PFSK-1 (cell line): ENCODE measurements around the gene DTX4.

Experiments used
- FOXP2 ChIP-seq: optimal IDR thresholded peaks from 2 replicates; pipeline ENCODE3; 2011; ENCODE audit warnings: borderline replicate concordance, control low read depth, inconsistent platforms; ENCODE audit not compliant: insufficient read depth; ENCODE audit errors: extremely low read length, extremely low read depth
- POLR2AphosphoS5 ChIP-seq: IDR thresholded peaks from 2 replicates; pipeline ENCODE4 v1.6.1; 2012; ENCODE audit warnings: low read depth, mild to moderate bottlenecking, control low read depth, low read length, moderate library complexity
- SIN3A ChIP-seq: IDR thresholded peaks from 2 replicates; pipeline ENCODE4 v1.6.1; 2012; ENCODE audit warnings: mild to moderate bottlenecking, low read length, moderate library complexity, borderline replicate concordance; ENCODE audit not compliant: insufficient read depth
- TAF1 ChIP-seq: IDR thresholded peaks from 2 replicates; pipeline ENCODE4 v1.6.1; 2012; ENCODE audit warnings: low read length, control low read depth, borderline replicate concordance; ENCODE audit not compliant: insufficient read depth
- TF ChIP-seq, protein P1 (sequence below), 2 experiments: IDR thresholded peaks; 2 replicates each; pipeline versions ENCODE4 v1.6.1 to v1.8.0; 2011 to 2012; ENCODE audit warnings: low read depth in 2 of 2, low read length in 2 of 2, control low read depth in 1 of 2, inconsistent platforms in 1 of 2, mild to moderate bottlenecking in 1 of 2, moderate library complexity in 1 of 2; ENCODE audit not compliant: insufficient read depth in 1 of 2

The DTX4 gene

DNA sequence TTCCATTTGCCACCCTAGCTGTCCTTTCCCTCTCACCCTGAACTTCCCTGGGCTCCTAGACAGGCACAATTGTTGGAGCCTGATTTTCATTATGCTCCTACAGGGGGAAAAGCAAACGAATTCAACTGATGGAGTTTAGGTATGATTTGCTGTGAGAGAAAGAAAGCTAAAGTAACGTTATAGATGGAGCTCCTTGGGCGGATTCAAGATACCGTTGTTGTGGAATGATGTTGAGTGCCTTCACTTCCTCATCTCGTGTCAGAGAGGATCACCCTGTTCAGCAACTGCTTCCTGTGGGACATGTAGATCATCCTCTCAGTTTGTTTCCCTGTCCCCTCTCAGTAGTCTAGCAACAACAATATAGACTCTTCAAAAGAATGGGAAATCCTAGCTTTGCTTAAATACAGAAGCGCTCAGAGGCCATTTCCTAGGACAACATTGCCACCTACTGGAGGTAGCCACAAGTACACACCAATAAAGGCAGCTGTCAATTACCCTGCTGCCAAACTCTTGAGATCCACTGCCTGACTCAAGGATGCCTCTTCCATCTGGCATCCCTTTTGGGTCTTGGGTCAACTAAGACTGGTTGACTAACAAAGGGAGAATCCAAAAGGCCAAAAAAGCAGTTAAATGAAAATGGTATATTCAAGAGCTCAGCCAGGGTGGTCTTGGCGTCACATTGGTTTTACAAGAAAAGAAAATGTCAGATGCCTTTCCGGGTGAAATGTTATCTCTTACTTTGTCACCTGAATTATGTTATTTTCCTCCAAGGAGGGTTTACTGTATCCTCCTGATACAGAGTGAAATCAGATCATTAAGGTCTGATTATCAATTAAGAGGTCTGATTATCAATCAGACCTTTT lies 13.5 kb upstream of the DTX4 start:
- TF ChIP-seq SIN3A (no peak), TAF1 (no peak), POLR2AphosphoS5 (no peak), FOXP2 (no peak)
- TF ChIP-seq, protein P1, sequence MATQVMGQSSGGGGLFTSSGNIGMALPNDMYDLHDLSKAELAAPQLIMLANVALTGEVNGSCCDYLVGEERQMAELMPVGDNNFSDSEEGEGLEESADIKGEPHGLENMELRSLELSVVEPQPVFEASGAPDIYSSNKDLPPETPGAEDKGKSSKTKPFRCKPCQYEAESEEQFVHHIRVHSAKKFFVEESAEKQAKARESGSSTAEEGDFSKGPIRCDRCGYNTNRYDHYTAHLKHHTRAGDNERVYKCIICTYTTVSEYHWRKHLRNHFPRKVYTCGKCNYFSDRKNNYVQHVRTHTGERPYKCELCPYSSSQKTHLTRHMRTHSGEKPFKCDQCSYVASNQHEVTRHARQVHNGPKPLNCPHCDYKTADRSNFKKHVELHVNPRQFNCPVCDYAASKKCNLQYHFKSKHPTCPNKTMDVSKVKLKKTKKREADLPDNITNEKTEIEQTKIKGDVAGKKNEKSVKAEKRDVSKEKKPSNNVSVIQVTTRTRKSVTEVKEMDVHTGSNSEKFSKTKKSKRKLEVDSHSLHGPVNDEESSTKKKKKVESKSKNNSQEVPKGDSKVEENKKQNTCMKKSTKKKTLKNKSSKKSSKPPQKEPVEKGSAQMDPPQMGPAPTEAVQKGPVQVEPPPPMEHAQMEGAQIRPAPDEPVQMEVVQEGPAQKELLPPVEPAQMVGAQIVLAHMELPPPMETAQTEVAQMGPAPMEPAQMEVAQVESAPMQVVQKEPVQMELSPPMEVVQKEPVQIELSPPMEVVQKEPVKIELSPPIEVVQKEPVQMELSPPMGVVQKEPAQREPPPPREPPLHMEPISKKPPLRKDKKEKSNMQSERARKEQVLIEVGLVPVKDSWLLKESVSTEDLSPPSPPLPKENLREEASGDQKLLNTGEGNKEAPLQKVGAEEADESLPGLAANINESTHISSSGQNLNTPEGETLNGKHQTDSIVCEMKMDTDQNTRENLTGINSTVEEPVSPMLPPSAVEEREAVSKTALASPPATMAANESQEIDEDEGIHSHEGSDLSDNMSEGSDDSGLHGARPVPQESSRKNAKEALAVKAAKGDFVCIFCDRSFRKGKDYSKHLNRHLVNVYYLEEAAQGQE (IDR thresholded peaks at IDR 0.05; ENCODE audit: insufficient read depth in 1 of 2, low read depth in 2 of 2, low read length in 2 of 2): no peak

DNA sequence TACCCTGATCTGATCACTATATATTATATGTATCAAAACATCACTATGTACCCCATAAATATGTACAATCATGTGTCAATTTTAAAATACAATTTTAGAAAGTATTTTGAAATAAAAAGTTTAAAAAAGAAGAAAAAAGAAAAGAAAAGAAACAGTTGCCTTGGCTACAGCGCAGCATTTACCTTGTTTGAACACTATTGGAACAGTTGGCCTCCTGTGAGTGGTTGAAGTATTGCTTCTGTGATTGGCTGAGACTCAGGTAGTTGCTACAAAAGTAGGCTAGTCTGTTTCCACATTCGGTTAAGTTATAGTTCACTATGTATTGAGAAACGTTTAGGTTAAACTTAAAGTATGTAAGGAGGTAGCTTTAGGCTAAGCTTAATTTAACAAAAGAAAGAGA lies 7.9 kb upstream of the DTX4 start:
- no peak for TF ChIP-seq POLR2AphosphoS5
- no peak for TF ChIP-seq TAF1
- TF ChIP-seq, protein P1 (IDR thresholded peaks at IDR 0.05; ENCODE audit: insufficient read depth in 1 of 2, low read depth in 2 of 2, low read length in 2 of 2): no peak
- no peak for TF ChIP-seq FOXP2
- TF ChIP-seq SIN3A: no peak

DNA sequence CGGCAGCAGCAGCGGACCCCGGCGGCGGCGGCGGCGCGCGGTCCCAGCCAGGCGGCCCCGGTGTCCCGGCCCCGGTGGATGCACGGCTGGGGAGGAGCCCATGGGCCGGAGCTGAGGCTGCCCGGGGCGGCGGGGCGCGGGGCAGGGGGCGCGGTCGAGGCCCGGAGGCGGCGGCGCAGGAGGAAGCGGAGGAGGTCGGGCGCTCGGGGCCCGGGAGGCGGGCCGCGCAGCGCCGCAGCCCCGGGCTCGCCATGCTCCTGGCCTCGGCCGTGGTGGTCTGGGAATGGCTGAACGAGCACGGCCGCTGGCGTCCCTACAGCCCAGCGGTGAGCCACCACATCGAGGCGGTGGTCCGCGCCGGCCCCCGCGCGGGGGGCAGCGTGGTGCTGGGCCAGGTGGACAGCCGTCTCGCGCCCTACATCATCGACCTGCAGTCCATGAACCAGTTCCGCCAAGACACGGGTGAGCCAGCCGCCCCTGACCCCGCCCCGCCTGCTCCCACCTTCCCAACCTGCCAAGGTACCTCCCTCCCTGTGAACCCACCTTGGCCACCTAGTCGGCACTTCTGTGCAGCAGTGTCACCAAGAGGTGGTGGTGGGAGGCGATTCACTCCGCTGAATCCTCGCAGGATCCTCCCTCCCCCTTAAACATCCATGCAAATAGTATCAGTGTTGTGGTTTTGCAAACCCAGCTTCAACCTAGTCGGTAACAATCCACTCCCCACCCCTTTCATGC lies 580 bp downstream of the DTX4 start:
- no peak for TF ChIP-seq POLR2AphosphoS5
- no peak for TF ChIP-seq SIN3A
- TF ChIP-seq, protein P1 (IDR thresholded peaks at IDR 0.05; ENCODE audit: insufficient read depth in 1 of 2, low read depth in 2 of 2, low read length in 2 of 2): no peak
- TF ChIP-seq TAF1: no peak
- TF ChIP-seq FOXP2: no peak

DNA sequence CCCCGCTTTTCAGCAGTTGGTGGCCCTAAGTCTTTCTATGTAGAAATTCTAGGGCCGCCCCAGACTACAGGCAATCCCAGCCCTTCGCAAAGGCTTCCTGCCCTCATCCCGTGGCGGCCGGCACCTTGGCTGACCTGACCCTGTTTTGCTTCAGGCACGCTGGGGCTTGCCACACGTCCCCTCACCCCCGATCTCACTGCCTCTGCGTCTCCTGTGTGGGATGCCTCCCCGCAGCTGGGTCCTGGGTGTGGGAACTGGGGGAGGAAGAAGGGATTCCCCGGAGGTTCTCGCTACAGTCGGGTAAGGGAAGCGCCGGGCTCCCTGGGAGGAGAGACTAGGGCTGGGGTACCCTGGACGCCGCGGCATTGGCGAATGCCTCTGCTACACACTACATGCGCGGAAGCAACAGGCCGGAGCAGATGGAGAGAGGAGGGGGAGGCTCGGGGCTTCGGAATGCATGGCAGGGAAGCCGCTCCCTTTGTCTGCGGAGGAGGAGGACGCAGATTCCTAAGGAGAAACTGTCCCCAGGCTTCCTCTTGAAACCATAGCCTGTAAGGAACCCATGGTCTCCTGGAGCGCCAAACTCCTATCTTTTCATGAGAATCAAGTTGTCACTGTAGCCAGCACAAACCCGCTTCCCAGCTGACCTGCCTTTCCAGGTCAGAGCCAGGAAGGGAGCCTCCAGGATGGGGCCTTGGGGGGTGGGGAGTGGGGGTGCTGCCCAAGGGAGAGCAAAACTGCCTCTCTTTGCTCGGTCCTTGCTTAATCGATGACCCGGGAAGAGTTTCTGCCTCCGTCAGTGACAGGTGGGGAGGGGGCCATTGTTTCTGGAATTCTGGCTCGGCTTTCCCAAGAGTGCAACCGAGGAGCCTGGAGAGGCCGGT lies 1.4 kb downstream of the DTX4 start:
- no peak for TF ChIP-seq TAF1
- TF ChIP-seq, protein P1 (IDR thresholded peaks at IDR 0.05; ENCODE audit: insufficient read depth in 1 of 2, low read depth in 2 of 2, low read length in 2 of 2): no peak
- TF ChIP-seq POLR2AphosphoS5: no peak
- no peak for TF ChIP-seq FOXP2
- no peak for TF ChIP-seq SIN3A
